HG03575 (cell line): ENCODE measurements around the gene TMC2.

Source experiments
- ATAC-seq: cut with Tn5 transposase; IDR thresholded peaks from one replicate; pipeline ENCODE4 v1.9.1; 2021; ENCODE audit not compliant: unreplicated experiment, insufficient number of reproducible peaks, low FRiP score; ENCODE audit errors: extremely low read depth

TMC2 gene

DNA sequence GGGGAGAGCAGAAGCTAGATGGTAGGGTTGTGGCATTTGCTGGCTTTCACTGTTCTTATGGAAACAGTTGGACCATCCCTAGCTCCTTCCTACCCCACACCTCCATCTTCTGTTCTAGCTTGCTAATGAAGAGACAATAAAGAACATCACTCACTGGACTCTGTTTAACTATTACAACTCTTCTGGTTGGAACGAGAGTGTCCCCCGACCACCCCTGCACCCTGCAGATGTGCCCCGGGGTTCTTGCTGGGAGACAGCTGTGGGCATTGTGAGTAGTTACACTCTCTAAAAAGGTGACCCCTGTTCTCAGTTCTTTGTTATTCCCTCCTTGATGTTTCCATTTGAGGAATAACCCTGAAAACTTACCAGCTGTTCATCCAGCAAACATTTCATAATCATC, 75.7 kb downstream of the TMC2 start:
- no peak for ATAC-seq

DNA sequence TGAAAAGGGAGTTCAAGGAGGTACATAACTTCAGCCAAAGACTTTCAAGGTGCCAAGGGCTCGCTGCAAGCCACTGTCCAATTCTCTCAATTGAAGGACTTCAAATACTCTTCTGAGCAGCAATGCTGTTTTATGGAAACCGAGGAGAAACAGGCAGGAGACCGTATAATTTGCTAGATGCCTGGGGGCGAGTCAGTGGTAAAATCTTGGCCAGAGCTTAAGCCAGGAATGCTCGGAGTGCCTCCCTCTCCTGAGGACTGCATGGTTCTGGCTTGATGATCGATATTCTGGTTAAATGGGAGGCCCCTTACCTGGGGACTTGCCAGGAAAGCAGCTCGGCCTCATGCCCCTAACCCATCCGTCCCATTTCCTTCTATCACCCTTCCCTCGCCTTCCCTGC, 80.3 kb downstream of the TMC2 start:
- no peak for ATAC-seq

DNA sequence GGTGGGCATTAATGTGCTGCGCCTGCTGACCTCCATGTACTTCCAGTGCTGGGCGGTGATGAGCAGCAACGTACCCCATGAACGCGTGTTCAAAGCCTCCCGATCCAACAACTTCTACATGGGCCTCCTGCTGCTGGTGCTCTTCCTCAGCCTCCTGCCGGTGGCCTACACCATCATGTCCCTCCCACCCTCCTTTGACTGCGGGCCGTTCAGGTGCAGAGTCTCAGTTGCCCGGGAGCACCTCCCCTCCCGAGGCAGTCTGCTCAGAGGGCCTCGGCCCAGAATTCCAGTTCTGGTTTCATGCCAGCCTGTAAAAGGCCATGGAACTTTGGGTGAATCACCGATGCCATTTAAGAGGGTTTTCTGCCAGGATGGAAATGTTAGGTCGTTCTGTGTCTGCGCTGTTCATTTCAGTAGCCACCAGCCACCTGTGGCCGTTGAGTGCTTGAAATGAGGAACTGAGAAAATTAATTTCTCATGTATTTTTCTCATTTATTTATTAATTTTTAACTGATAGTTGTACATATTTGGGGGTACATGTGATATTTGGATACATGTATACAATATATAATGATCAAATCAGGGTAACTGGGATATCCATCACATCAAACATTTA, 80.8 kb downstream of the TMC2 start:
- ATAC-seq, result no peak

DNA sequence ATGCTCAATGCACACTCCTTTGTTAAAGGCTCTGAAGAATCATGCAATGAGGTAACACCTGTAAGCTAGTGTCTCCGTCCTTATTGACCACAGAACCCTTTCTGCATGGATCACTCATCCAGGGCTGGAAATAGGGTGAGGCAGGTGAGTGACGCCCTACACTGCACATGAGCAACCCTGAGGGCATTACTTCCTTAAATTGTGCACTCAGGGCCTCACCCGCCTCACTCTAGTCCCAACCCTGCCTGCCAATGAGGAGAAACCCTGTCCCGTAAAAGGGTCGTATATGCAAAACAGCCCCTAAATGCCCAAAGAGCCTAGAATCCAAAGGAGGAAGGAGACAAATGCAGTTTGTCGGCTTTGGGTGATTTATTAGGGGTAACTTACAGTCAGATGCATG, 82.4 kb downstream of the TMC2 start:
- ATAC-seq, result no peak

DNA sequence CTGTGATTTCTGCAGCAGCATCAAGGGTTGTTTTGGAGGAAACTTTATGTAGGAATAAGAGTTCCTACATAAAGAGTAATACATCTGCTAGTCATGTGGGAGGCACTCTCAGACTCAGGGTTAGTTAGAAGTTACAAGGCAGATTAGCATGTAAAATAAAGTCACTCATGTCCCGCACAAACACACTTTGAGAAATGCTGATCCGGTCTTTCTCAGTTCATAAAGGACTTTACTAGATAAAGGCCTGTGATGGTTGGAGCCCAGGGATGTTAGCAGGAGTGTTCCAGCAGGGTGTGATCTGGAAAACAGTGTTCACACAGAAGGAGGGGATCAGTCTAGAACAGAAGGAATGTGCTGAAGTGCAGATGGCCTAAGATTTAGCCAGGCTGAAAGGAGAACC, 83.0 kb downstream of the TMC2 start:
- no peak for ATAC-seq

DNA sequence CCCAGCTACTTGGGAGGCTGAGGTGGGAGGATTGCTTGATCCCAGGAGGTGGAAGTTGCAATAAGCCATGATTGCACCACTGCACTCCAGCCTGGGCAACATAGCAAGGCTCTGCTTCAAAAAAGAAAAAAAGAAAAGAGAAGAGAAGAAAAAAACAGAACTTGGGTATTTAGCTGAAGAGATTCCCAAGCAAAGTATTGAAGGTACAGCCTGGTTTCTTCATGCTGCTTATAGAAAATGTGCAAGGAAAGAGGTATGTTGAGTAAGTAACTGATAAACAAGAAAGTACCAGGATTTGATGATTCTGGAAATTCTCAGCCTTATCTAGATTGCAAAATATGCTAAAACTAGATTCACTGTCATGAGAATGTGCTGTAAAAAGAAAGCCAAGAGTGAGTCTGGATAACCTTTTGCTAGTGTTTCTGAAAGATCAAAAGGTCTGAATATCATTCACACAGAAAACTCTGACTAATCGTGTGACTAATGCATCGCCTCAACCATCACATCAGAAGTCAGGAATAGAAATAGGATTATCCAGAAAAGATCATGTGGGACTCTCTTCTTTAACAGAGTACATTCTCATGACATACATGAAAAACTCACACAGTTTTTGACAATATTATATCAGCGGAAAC, 83.7 kb downstream of the TMC2 start:
- no peak for ATAC-seq

DNA sequence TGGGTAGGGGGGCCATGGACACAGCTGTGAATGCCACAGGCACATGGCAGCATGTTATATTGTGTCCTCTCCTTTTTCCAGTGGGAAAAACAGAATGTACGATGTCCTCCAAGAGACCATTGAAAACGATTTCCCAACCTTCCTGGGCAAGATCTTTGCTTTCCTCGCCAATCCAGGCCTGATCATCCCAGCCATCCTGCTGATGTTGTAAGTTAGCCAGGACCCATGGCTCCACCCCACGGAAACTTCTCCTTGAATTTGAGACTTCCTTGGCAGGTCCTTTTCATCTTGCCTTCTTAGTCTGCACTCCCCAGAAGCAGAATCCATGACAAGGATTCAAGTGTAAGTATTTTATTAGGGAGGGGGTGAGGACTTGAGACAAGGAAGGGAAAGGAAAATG, 87.8 kb downstream of the TMC2 start:
- ATAC-seq, result no peak

DNA sequence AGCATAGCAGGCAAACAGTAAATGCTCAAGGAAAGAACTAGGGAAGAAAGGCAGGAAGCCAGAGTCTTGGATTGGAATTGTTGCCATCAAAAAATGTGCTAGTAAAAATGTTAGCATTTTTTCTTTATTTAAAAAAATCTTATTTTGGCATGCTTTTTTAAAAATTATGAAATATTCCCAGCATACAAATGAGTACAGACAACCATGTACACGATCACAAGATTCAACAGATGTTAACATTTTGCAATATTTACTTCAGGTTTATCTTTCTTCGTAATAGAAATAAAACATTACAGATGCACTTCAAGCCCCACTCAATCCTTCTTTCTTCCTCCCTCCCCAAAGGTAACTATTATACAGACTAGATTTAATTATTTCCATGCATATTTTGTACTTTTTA, 88.7 kb downstream of the TMC2 start:
- ATAC-seq, result no peak

DNA sequence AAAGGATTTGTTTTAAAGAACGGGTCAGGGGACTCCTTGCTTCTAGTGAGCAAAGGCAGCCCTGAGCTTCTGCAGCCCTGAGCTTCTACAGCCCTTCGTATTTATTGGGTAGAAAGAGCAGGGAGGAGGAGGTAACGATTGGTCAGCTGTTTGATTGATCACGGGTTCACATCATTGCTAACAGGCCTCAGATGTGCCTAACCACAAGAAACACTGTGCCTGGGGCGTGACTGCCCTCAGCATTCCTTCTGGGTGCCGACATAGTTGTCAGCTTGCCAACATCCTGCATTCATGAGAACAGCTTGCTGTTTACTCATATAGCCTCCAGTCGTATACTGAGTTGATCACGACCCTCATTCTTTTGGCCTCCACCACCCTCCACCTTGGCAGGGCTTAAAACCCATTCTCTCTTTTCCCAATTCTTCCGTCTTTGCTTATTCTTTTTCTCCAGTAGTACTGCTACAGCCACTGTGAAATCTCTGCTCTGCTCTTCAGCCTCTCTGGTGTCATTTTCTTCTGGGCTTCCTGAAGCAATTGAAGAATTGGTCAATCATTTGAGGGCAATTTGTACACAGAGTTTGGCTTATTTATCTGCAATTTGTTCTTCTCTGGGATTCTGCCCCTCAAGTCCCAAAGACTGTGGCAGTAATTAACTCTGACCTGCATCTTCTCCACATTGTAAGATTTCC, 90.6 kb downstream of the TMC2 start:
- ATAC-seq, result no peak

DNA sequence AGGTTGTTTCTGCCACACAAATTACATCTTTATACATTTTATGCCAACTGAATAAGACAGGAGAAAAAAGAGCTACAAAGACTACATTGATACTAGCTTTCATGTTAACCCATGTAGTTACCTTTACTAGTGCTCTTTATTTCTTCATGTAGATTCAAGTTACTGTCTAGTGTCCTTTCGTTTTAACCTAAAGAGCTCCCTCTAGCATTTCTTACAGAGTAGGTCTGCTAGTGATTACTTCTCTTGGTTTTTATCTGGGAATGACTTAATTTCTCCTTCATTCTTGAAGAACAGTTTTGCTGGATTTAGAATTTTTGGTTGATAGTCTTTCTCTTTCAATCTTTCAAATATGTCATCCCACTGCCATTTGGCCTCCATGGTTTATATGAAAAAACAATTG, 94.9 kb downstream of the TMC2 start:
- ATAC-seq, result no peak

DNA sequence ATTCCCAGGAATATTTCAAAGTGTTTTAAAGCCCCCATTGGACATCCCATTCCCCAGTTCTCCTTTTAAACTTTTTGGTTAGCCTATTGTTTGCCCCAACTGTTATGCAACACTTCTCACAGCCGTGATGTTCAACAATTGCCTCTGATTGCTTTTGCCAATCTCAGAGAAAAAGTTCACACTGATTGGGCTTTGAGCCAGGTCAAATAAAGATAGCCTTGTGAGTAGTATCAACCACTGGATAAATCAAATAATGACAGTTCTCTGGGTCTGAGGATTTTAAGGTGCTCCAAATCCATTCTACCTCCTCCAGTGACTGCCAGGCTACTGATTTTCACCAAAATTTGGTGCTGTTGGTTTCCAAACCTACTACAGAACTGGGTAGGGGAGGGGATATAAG, 97.0 kb downstream of the TMC2 start:
- no peak for ATAC-seq

DNA sequence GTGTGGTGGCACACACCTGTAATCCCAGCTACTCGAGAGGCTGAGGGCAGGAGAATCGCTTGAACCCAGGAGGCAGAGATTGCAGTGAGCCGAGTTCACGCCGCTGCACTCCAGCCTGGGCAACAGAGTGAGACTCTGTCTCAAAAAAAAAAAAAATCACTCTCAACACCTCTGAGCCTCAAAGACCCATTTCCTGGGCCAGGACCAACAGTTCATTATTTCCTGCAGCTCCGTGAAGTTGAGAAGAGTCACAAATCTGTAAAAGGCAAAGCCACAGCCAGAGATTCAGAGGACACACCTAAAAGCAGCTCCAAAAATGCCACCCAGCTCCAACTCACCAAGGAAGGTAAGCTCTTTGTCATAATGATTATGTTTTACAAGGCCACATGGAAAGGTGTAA, 100.9 kb downstream of the TMC2 start:
- no peak for ATAC-seq

DNA sequence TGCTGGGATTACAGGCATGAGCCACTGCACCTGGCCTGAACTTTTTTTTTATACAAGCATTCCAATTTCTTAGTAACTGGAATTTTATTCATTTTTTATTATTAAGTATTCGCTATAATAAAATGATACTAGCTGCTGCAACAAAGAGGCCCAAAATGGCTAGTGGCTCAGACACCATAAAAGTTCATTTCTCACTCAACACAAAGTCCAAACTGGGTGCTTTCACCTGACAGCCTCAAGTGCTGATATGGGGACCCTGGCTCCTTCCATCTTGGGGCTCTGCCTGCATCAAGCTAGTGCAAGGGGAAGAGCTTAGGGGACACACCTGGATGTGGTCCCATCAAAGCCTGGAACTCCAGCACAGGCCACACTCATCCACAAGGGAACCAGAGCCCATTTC, 103.9 kb downstream of the TMC2 start:
- ATAC-seq, result no peak

DNA sequence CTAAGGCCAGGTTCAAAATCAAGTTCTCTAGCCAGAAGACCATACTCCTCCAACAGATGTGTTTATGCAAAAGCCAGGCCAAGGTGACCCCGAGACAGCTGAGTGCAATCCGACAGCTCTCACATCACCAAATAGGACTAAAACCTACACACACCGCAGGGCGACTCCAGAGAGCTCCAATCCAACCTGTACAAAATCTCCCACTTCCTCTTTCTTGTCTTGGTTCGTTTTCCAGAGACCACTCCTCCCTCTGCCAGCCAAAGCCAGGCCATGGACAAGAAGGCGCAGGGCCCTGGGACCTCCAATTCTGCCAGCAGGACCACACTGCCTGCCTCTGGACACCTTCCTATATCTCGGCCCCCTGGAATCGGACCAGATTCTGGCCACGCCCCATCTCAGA, 104.5 kb downstream of the TMC2 start:
- ATAC-seq, result no peak

DNA sequence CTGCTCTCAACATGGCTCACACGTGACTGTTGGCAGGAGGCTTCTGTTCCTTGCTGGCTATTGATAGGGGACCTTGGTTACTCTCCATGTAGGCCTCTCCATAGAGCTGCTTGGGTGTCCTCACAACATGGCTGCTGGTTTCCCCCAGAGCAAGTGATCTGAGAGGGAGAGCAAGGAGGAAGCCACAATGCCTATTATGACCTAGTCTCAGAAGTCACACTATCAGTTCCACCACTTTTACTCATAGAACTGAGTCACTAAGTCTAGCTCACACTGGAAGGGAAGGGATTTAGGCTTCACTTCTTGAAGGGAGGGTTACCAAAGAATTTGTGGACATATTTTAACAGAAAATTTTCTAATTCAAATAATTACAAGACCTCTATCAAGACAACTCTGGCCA, 107.3 kb downstream of the TMC2 start:
- ATAC-seq, result no peak

DNA sequence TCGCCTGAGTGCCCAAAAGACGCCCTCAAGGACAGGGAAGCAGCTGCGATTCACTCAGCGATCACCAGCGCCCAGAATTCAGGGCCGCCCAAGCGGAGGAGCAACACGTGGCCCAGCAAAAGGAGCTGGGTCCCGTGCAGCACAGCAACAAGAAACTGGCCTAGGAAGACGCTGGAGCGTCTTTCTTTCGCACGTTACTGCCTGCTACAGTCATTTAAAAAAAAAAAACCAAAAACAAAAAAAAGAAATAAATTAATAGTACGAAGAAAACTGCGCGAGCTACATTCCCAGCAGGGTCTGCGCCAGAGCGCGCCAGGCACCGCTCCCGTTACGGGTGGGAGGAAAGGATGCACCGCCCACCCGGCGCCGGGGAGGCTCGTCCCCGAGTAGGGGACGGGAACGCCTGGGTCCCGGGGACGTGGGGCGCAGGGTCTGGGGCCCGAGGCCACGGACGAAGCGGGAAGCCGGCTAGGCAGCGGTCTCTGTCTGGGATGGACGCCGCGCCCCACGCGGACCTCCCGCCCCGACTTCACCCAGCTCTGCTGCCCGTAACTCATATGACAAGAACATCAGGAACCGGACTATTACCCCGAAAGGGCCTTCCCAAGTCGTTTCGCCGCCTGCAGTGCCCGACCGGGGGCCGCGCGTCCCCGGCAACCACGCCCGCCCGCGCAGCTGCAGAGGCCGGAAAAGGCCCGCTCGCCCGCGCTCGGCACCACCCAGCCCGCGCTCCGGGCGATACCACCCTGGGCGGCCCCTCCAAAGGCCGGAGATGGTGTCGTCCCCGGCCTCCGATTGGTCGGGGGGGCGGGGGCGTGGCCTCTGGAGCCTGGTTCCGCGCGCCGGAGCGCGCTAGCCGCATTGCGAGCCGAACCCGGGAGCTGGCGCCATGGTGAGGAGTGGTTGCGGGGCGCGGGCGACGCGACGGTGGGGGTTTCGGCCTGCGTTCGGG, 115.7 kb downstream of the TMC2 start, which contains the start of gene NOP56:
TSS of gene NOP56 (plus strand) at position 861 of the 952 bp plus-strand sequence. CDS start at position 890, 29 bp downstream.
- ATAC-seq, result no peak

DNA sequence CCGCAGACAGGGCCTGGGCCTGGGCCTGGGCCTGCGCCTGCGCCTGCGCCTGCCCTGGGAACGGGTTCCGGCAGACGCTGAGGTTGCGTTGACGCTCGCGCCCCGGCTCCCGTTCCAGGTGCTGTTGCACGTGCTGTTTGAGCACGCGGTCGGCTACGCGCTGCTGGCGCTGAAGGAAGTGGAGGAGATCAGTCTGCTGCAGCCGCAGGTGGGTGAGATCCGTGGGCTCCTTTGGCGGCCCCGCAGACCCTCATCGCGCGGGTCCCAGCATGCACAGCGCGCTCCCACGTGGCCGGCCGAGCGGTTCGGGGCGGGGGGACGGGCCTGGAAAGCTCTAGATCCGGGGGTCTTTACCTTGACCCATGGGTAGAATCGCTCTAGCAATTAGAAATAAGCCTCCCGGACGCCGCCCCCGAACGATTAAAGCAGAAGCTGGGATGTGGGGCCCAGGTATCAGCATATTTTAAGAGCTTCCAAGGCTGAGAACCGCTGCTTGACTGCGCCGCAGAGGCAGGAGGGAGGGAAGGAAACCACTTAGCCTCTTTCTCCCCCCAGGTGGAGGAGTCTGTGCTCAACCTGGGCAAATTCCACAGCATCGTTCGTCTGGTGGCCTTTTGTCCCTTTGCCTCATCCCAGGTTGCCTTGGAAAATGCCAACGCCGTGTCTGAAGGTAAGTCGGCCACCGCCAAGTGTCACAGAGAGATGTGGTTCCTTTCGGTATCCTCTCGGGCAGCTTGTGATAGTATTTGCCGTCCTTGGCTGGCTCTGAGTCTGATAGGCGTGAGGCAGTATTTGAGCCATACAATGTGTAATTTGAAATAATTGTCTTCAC, 116.6 kb downstream of the TMC2 start:
- ATAC-seq, result no peak

DNA sequence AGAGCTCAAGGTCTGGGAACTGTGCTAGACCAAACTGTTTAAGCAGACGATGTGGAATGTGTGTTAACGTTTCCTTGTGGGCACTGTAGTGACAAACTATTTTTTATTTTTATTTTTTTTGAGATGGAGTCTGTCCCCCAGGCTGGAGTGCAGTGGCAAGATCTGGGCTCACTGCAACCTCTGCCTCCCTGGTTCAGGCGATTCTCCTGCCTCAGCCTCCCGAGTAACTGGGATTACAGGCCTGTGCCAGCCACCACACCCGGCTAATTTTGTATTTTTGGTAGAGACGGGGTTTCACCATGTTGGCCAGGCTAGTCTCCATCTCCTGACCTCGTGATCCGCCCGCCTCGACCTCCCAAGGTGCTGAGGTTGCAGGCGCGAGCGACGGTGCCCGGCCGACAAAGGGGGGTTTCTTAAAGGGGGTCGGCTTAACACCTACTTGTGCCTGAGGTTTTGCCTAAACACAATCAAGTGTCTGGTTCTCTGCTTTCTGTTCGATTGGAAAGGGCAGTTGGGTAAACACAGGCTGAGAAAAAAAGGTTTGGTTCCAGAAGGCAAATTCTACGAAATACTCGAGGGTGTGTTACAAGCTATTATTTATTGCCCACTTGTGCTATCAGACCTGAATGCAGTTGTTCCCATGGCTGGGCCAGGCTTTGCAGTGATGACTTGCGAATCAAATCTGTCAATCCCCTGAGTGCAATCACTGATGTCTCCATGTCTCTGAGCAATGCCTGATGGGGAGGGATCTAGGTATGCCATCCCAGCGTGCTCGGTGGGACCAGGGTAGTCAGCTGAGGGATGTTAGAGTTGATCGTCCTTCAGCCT, 117.4 kb downstream of the TMC2 start:
- ATAC-seq, result no peak
